Heart left ventricle (tissue), 16 donors: ENCODE measurements around the gene SCN5A. TPM values are rescaled to one million over a fixed set of nuclear protein-coding genes. Genes with fewer than 3 reads are reported as not detected.

Source experiments
- ATAC-seq, 4 donors: fragments of 200-7000 bp; cut with Tn5 transposase; one replicate each; pipeline ENCODE4 v1.9.1; 2020 to 2022; ENCODE audit warnings: moderate library complexity in 4 of 4, mild to moderate bottlenecking in 3 of 4, moderate number of reproducible peaks in 1 of 4
- DNase-seq, 5 donors: peaks; one replicate each; pipeline ENCODE4 v3.0.0-alpha.2; 2020
- H3K27ac ChIP-seq, 12 donors: fragments of 200-600 bp; sonication (generic) in 4 of 12; one replicate each; pipeline versions ENCODE4 v1.5.0 to v1.8.0; 2016 to 2022; ENCODE audit warnings: mild to moderate bottlenecking in 2 of 12
- H3K27me3 ChIP-seq, 9 donors: fragments of 200-600 bp; sonication (generic) in 2 of 9; one replicate each; pipeline versions ENCODE4 v1.5.1 to v1.8.0; 2016 to 2022; ENCODE audit warnings: mild to moderate bottlenecking in 3 of 9
- H3K36me3 ChIP-seq, 9 donors: fragments of 200-600 bp; sonication (generic) in 2 of 9; one replicate each; pipeline versions ENCODE4 v1.5.0 to v1.8.0; 2018 to 2022; ENCODE audit warnings: mild to moderate bottlenecking in 2 of 9
- H3K4me1 ChIP-seq, 12 donors: fragments of 200-600 bp; sonication (generic) in 4 of 12; one replicate each; pipeline versions ENCODE4 v1.5.0 to v1.8.0; 2016 to 2022; ENCODE audit warnings: mild to moderate bottlenecking in 3 of 12
- H3K4me3 ChIP-seq, 12 donors: fragments of 200-600 bp; sonication (generic) in 4 of 12; one replicate each; pipeline versions ENCODE4 v1.5.0 to v1.8.0; 2017 to 2022; ENCODE audit warnings: mild to moderate bottlenecking in 9 of 12, moderate library complexity in 4 of 12
- H3K9me3 ChIP-seq, 12 donors: fragments of 200-600 bp; sonication (generic) in 4 of 12; one replicate each; pipeline versions ENCODE4 v1.5.0 to v1.8.0; 2016 to 2022; ENCODE audit warnings: mild to moderate bottlenecking in 1 of 12
- CTCF ChIP-seq, 12 donors: fragments of 200-600 bp; sonication (generic) in 4 of 12; IDR thresholded peaks; one replicate each; pipeline versions ENCODE4 v1.5.0 to v1.8.0; 2018 to 2022; ENCODE audit warnings: antibody characterized with exemption in 12 of 12, mild to moderate bottlenecking in 5 of 12
- POLR2A ChIP-seq, 2 donors: fragments of 450-650 bp; IDR thresholded peaks; one replicate each; pipeline ENCODE4 v1.6.1; 2017; ENCODE audit warnings: antibody characterized with exemption in 2 of 2, mild to moderate bottlenecking in 2 of 2, moderate library complexity in 2 of 2
- WGBS, 4 donors: extraction: QIAGEN DNeasy Blood & Tissue Kit in 2 of 4; methylation state at CpG; one replicate each; pipeline versions ENCODE4 v1.1.5 to v1.1.7; 2013 to 2018; 5-methylcytosine and 5-hydroxymethylcytosine counted together
- intact Hi-C, 10 donors: fragments of 100-400 bp; cut with DNase I; formaldehyde crosslinking; loops; one replicate each; pipeline versions ENCODE4 v1.11.1 to v1.14.2; 2022
- polyA plus RNA-seq, 2 donors: library from polyadenylated mRNA; stranded (reverse); fragments of 200-250 nt; gene quantifications; one replicate each; pipeline ENCODE4 v1.2.3, GENCODE V29; 2013
- total RNA-seq, 9 donors: library from RNA; depleted of rRNA in 2 of 9; stranded (reverse); fragments of >200 nt in 2 of 9; fragmentation: NEBNext Ultra II Directional in 3 of 9; extraction: Animal tissue kit (Norgen Biotek cat#: 25700) in 3 of 9; gene quantifications; one replicate each; pipeline versions ENCODE4 v1.1.0 to v1.2.4, GENCODE V29; 2016 to 2023
- donor health status: ischemic (EF 13 %, LVEDD 7.1; RV severe dilation, severe dysfunction).
- donor health status: healthy with polysubstance abuse.
- donor health status: DM: no; HTN: yes; CAD: no.
- donor health status: DM: no; HTN: no; CAD: no.
- donor health status: ischemic (EF 25% LVEDD 6.9; RV normal size, moderate dysfunction).
- donor health status: ischemic (EF 25% LVEDD 5.7; RV mildly dilated, moderate dysfunction).
- donor health status: healthy.
- donor health status: DM: yes; HTN: yes; CAD: no.
- donor health status: ischemic (EF 35%, LVEDD 5.7; RV mildly dilated, moderate dysfunction).
- donor health status: nonischemic (EF 11% LVEDD 7.7; RV severe dilation, severe dysfunction).
- donor health status: DM: yes; HTN: yes; CAD: no.
- donor health status: PGD.
- donor health status: ischemic (EF 29% LVEDD 5.4; RV normal size, mild dysfunction).
- donor health status: nonischemic (EF 23%, LVEDD 6.1; RV moderate dilation, normal function).

Gene SCN5A
- total and polyA plus RNA-seq, 11 donors, result 88.4 to 242 (median 173) TPM

GRCh38 chr3:38613426-38613825, 36.1 kb downstream of the SCN5A start:
- H3K9me3 ChIP-seq, result no peaks in the 10 kb centered on the region
- H3K27ac ChIP-seq, result peak overlapping the region in 4 of 12 donors; percentile 26 to 95 (median 86)
- DNase-seq (no peak), ATAC-seq (no peak)
- no peak overlapping the region for H3K4me3 ChIP-seq
- peaks cover 0 to 50% (median 28%) of the 10 kb centered on the region in 12 donors for H3K4me1 ChIP-seq
- peaks cover 0 to 35% (median 9%) of the 10 kb centered on the region in 9 donors for H3K36me3 ChIP-seq
- no peaks in the 10 kb centered on the region for H3K27me3 ChIP-seq
- intact Hi-C loops, result no loop called here
- TF ChIP-seq POLR2A (IDR thresholded peaks at IDR 0.05) (no peak), CTCF (IDR thresholded peaks at IDR 0.05) (no peak)
- 83 to 93% (median 87%) methylated on average over 4 to 5 of the region's 5 CpGs for WGBS, 4 donors

- 78 to 89% (median 88%) methylated on average over 4 of the region's 4 CpGs for WGBS, 4 donors
- peak overlapping the region in 4 of 12 donors; percentile 18 to 39 (median 31) for H3K27ac ChIP-seq
- H3K4me3 ChIP-seq, result no peak overlapping the region
- intact Hi-C loops, result no loop called here
- peaks cover 0 to 35% (median 17%) of the 10 kb centered on the region in 12 donors for H3K4me1 ChIP-seq
- H3K36me3 ChIP-seq, result peaks cover 0 to 50% (median 16%) of the 10 kb centered on the region in 9 donors
- TF ChIP-seq CTCF (IDR thresholded peaks at IDR 0.05), result no peak
- TF ChIP-seq POLR2A (IDR thresholded peaks at IDR 0.05), result no peak
- H3K27me3 ChIP-seq, result no peaks in the 10 kb centered on the region
- ATAC-seq, result no peak
- H3K9me3 ChIP-seq, result no peaks in the 10 kb centered on the region
- no peak for DNase-seq
These were observed 37.6 kb downstream of the SCN5A start for GRCh38 chr3:38611866-38612265.

GRCh38 chr3:38610934-38611333, 38.6 kb downstream of the SCN5A start:
- DNase-seq, result no peak
- no peak for ATAC-seq
- WGBS, 4 donors, result 89 to 96% (median 93%) methylated on average over 3 to 5 of the region's 5 CpGs
- Histone ChIP-seq H3K36me3 (peaks cover 0 to 59% (median 25%) of the 10 kb centered on the region in 9 donors), H3K27me3 (no peaks in the 10 kb centered on the region), H3K4me1 (peaks cover 0 to 28% (median 12%) of the 10 kb centered on the region in 12 donors), H3K4me3 (no peak overlapping the region), H3K27ac (peak overlapping the region in 1 of 12 donors; percentile 0), H3K9me3 (no peaks in the 10 kb centered on the region)
- intact Hi-C loops, result no loop called here
- TF ChIP-seq CTCF (IDR thresholded peaks at IDR 0.05), result no peak
- TF ChIP-seq POLR2A (IDR thresholded peaks at IDR 0.05), result no peak

- intact Hi-C loops, result no loop called here
- no peaks in the 10 kb centered on the region for H3K9me3 ChIP-seq
- H3K36me3 ChIP-seq, result peaks cover 0 to 64% (median 29%) of the 10 kb centered on the region in 9 donors
- no peaks in the 10 kb centered on the region for H3K27me3 ChIP-seq
- WGBS, 4 donors, result 87 to 89% (median 88%) methylated on average over 5 to 6 of the region's 6 CpGs
- peak overlapping the region in 1 of 12 donors; percentile 0 for H3K27ac ChIP-seq
- H3K4me3 ChIP-seq, result no peak overlapping the region
- peaks cover 0 to 23% (median 10%) of the 10 kb centered on the region in 12 donors for H3K4me1 ChIP-seq
- TF ChIP-seq CTCF (IDR thresholded peaks at IDR 0.05) (no peak), POLR2A (IDR thresholded peaks at IDR 0.05) (no peak)
- DNase-seq, result peak in 1 of 5 donors; percentile 38
- no peak for ATAC-seq
These were observed 39.1 kb downstream of the SCN5A start for GRCh38 chr3:38610436-38610835.
